HG02870 (cell line): ENCODE results near the gene CBX4.

Experiments used
- ATAC-seq: cut with Tn5 transposase; IDR thresholded peaks from one replicate; pipeline ENCODE4 v1.9.1; 2021; ENCODE audit warnings: mild to moderate bottlenecking, moderate library complexity; ENCODE audit not compliant: unreplicated experiment

Gene CBX4

DNA sequence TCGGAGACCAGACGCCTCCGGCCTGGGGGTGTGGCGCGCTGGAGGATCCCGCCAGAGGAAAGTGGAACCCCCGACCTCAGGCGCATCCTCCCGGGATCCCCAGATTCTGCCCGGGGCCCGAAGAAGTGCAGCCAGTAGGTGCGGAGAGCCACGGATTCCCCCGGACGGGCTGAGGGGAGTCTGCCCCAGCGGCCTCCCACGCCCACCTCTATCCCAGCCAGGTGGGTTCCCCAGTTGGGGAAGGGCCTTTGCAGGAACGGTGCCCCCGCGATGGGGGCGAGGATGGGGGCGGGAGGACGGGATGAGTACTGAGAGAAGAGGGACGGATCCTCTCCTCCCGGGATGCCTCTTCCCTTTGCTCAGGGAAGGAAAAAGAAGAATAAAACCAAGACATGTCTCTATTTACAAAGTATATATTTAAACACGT, 47.5 kb downstream of the CBX4 start:
- ATAC-seq: no peak

DNA sequence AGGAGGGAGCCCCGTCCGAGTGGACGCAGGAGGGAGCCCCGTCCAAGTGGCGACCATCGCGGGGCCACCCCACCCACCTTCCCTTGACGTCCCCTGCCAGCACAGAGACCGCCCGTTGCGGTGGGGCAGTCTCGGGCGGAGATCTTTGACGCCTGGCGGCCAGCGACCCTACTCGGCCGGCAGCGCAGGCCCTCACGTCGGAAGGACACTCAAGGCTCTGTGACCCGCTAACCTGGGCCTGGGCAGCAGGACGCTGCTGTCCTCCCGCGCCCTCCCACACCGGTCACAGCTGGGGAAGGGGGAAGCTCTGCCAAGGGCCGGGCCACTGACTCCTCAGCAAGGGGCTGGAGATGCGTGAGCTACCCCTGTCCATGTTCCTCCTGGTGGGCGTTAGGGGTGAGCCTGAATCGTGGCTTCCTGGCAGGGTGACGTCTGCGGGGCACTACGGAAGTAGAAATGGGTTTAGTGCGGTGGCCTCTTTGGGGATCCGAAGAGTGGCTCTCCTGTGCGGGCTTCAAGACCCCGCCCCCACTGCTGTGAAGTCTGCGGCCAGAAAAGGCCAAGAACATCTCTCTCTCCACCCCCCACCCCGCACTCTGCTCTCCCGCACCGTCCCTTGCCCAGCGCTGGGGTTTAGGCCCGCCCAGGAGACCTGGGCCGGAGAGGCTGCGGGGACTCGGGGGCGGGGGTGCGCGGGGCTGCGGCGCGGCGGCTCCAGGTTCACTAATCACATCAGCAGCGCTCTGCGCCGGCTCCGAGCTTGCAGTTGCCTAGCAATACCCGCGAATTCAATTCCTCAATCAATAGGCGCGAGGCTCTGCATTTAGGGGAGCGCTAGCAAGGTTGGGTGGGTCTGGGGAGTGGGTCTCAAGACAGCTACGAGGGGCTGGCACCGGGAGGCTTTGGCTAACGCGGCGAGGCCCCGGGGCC, 48.2 kb downstream of the CBX4 start:
- no peak for ATAC-seq

DNA sequence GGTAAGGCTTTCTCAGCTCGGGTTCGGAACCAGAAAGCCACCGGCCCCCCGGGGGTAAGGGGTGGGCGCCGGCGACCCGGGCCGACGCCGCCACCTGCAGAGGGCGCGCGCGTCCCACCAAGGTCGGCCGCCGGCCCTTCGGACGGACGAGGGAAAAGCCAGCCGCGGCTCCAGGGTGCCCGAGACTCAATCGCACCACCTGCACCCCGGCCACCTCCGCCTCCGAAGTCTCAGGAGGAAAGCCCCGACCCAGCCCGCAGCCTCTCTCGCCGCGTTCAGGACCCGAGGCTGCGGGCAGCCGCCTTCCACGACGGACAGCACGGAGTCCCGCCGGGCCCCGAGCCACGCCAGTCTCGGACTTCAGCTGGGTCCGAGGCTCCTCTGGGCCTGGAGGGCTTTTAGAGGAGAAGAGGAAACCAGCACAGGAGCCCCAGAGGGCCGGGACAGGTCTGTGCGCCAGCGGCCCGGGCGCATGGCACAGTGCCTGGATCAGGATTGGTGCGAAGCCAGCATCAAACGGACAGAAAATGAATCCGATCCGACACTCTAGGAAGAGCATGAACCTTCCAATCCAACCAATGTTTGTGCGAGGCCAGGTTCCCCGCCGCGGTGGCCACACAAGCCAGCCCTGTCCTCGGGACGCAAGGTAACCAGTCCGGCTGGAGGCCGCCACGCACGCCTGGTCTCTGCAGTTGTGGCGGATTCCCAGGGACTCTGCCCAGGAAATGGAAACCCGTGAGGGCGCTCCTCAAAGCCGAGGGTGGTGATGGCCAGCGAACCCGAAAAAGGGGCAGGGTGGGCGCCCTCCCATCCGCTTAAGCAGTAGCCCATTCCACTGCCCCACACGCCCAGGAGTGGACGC, 49.1 kb downstream of the CBX4 start:
- no peak for ATAC-seq

DNA sequence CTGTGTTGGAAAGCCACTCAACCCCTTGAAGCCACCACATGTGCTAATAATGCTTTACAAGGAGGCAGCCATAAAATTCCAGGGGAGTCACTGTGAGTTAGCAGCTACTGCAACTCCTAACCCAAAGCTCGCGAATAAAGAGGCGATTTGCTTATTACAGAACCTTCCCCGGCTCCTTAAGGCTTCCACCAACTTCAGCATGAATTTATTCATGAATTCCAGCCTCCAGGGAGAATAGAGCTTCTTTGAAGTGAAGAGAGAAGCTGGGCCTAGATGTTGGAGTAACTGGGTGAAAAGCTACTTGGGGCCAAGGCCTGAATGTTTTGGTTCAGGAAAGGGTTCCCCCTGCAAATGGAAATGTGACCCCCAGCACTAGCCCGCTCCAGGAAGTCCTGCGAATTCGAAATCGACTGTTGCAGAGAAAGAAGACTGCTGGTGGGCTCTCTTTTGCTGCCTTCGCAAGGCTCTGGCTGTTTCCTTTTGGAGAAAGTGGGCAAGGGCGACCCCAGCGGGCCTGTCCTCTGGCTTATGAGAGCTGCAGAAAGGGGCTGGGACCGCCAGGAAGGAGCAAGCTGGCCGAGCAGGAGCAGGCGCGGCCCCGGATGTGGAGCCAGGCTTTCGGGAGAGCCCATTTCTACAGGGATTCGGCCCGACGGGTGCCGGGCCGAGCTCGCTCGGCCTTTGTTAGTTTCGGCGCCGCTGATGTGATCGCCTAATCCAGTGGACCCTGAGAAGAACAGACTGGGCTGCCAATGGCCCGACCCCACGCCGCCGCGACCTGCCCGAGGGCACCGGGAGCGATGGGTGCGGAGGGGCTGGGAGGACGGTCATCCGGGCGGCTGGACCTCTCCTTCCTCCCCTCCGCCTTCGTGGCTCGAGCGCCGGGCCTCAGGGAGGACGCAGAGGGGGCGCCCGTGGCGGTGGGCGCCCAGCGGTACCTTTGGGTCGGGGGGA, 50.0 kb downstream of the CBX4 start:
- ATAC-seq: no peak

DNA sequence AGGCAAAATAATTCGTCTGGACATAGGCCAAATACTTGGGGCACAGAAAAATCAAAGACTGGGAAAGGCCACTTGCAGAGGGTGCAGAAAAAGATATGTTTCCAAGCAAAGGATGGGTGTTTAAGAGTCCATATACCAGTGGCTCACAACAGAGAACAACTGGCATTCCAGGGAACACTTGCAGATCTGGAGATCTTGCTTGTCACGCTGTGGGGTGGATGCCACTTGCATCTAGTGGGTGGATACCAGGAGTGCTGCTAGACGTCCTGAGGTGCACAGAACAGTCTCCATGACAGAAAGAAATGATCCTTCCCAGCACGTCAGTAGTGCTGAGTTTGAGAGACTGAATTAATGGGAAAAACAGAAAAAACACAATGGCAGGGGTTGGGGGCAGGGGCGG, 50.8 kb downstream of the CBX4 start:
- no peak for ATAC-seq

DNA sequence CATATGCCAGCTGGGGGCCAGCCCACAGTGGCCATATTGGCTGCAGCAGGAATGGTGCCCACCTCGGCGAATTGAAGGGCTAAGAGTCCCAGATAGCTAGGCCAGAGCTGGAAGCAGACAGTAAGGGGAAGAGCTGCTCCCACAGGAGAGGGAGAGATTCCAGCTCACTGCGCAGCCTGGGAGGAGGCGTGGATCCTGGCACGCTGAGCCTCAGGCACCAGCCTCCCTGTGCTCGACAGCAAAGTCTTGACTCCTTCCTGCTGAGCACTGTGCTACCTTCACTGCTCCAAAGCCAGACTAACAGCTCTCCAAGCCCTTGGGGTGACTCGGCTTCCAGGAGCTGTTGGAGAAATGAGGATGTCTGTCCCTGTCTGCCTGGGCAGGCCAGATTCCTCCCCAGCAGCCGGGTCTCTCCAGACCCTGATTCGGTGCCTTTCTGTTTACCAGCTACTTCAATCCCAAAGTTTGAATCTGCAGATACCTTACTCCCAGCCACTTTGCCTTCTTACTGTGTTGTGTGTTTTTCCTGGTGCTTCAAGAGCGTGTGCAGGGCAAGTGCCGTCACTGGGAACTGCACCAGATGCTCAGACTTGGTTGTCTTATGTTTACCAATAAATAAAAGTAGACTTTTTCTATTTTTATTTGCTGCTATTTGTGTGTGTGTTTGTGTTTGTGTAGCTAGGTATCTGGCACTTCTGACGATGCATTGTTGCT, 52.2 kb downstream of the CBX4 start:
- no peak for ATAC-seq

DNA sequence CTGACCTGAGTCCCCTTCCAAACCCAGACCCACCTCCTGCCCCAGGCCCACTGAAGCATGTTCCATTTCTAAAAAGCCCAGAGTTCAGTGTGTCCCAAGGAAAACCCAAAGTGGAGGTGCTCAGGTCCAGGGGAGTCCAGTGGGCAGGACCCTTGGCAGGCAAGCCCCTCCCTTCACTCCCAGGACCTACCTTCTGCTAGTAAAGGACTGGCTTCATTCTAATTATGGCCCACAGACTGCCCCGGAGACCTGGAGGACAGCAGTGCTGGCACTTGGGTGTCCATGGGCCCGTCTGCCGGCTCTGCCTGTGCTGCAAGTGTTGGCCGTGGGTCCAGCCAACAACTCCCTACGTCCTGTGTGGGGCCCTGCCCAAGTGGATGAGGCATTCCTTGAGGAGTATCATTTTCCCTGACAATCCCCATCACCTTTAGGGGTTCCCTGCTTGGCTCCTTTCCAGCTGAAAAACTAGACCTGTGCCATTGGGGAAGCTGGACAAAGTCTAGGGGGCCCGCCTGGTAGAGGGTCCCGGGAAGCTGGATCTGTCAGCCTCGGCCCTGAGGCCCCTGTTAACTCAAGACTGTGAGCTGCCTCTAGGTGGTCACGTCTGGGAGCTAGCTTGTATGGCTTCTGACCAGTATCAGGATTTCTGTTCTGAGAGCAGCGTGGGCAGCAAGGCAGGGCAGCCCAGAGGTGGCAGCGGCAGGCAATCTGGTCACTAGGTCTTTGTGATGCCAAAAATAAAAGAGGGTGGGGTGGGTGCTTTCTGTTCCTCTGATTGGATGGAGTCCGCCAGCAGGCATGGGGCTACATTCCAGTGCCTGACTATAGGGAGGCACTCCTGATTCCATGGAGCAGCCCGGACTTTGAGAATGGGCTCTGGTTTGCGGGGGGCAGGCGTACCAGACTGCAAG, 53.1 kb downstream of the CBX4 start:
- ATAC-seq: no peak

DNA sequence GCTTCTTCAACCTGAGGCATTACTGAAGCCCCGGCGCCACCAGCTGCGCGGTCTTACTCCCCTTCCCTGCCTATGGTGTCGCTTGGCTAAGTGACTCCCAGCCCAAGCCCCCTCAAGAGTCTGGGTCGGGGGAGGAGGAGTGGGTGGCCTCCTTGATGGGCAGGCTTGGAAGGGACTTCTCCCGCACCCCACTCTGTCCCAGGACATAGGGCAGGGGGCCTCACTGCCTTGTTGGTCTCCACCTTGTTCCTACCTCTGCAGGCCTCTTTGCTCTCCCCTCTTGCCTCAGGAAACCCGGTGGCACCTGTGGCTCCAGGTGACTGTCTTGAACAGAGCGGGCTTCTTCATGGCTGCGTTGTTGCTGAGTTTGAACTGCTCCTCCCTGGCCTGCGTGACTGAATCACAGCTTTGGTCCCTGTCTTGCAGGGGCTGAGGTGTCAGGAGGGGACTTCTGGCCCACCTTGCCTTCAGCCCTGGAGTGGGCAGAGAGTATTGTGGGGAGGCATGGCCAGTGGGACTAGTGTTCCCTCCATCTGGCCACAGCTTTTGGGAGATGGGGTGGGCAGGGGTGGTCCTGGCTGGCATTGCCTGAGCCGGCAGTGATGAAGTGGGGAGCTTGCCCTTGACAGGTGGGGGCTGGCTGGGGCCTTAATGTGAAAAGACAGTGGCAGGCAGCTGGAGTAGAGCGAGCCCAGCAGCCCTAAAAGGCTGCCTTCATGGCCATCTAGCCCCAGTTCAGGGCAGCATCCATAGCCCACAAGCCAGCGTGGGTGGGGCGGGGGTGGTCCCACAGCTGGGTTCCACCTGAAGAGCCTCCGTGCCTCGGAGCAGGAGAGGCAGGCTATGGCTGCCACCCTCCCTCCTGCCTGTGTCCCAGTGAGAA, 54.0 kb downstream of the CBX4 start:
- no peak for ATAC-seq

DNA sequence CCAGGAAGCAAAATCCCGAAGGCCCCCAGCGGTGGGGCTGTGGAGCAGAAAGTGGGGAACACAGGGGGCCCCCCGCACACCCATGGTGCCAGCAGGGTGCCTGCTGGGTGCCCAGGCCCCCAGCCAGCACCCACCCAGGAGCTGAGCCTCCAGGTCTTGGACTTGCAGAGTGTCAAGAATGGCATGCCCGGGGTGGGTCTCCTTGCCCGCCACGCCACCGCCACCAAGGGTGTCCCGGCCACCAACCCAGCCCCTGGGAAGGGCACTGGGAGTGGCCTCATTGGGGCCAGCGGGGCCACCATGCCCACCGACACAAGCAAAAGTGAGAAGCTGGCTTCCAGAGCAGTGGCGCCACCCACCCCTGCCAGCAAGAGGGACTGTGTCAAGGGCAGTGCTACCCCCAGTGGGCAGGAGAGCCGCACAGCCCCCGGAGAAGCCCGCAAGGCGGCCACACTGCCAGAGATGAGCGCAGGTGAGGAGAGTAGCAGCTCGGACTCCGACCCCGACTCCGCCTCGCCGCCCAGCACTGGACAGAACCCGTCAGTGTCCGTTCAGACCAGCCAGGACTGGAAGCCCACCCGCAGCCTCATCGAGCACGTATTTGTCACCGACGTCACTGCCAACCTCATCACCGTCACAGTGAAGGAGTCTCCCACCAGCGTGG, 54.8 kb downstream of the CBX4 start:
- ATAC-seq: no peak

DNA sequence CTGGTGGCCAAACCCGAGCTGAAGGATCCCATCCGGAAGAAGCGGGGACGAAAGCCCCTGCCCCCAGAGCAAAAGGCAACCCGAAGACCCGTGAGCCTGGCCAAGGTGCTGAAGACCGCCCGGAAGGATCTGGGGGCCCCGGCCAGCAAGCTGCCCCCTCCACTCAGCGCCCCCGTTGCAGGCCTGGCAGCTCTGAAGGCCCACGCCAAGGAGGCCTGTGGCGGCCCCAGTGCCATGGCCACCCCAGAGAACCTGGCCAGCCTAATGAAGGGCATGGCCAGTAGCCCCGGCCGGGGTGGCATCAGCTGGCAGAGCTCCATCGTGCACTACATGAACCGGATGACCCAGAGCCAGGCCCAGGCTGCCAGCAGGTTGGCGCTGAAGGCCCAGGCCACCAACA, 55.3 kb downstream of the CBX4 start:
- no peak for ATAC-seq
